BLaER1 (cell line): ENCODE data around the gene CRYBA2.

Source experiments
- H3K27ac ChIP-seq: shearing (Covaris generic); formaldehyde crosslinking; 2 replicates; pipeline ENCODE4 v1.8.1; 2022
- H3K27me3 ChIP-seq: shearing (Covaris generic); formaldehyde crosslinking; 2 replicates; pipeline ENCODE4 v1.8.1; 2022
- H3K36me3 ChIP-seq: shearing (Covaris generic); formaldehyde crosslinking; 2 replicates; pipeline ENCODE4 v1.8.1; 2022
- H3K4me1 ChIP-seq: shearing (Covaris generic); formaldehyde crosslinking; 2 replicates; pipeline ENCODE4 v1.8.1; 2022
- H3K4me2 ChIP-seq: shearing (Covaris generic); formaldehyde crosslinking; 2 replicates; pipeline ENCODE4 v1.8.1; 2022
- H3K4me3 ChIP-seq: shearing (Covaris generic); formaldehyde crosslinking; 2 replicates; pipeline ENCODE4 v1.8.1; 2022
- H3K9ac ChIP-seq: shearing (Covaris generic); formaldehyde crosslinking; 2 replicates; pipeline ENCODE4 v1.8.1; 2022
- H3K9me3 ChIP-seq: shearing (Covaris generic); formaldehyde crosslinking; 2 replicates; pipeline ENCODE4 v1.8.1; 2022
- H4K20me1 ChIP-seq: shearing (Covaris generic); formaldehyde crosslinking; 2 replicates; pipeline ENCODE4 v1.8.1; 2022
- Cebpa-rat ChIP-seq: shearing (Covaris generic); IDR thresholded peaks from 2 replicates; pipeline ENCODE4 v1.8.1; 2022

CRYBA2 gene

GRCh38 chr2:219016721-219017120 lies 23.5 kb upstream of the CRYBA2 start:
- Histone ChIP-seq H3K4me2 (no peak overlapping the region), H3K4me1 (no peaks in the 10 kb centered on the region), H3K27ac (no peak overlapping the region), H3K4me3 (no peak overlapping the region), H3K27me3 (no peaks in the 10 kb centered on the region), H3K9ac (no peak overlapping the region), H4K20me1 (peaks cover 5% of the 10 kb centered on the region; the same call in 1 of the 2 replicates), H3K36me3 (no peaks in the 10 kb centered on the region), H3K9me3 (no peaks in the 10 kb centered on the region)
- no peak for TF ChIP-seq Cebpa-rat

- no peaks in the 10 kb centered on the region for H3K9me3 ChIP-seq
- H3K4me3 ChIP-seq: no peak overlapping the region
- H3K9ac ChIP-seq: no peak overlapping the region
- no peaks in the 10 kb centered on the region for H3K4me1 ChIP-seq
- no peak for TF ChIP-seq Cebpa-rat
- H4K20me1 ChIP-seq: peaks cover 4% of the 10 kb centered on the region; the same call in 1 of the 2 replicates
- peaks cover 10% of the 10 kb centered on the region for H3K27me3 ChIP-seq
- H3K27ac ChIP-seq: no peak overlapping the region
- H3K36me3 ChIP-seq: no peaks in the 10 kb centered on the region
- H3K4me2 ChIP-seq: no peak overlapping the region
Observed at GRCh38 chr2:219010873-219011272, 17.7 kb upstream of the CRYBA2 start.

- H4K20me1 ChIP-seq: peaks cover 11% of the 10 kb centered on the region; the same call in 1 of the 2 replicates
- no peak overlapping the region for H3K4me3 ChIP-seq
- no peak overlapping the region for H3K27ac ChIP-seq
- H3K4me1 ChIP-seq: no peaks in the 10 kb centered on the region
- H3K9me3 ChIP-seq: no peaks in the 10 kb centered on the region
- H3K36me3 ChIP-seq: no peaks in the 10 kb centered on the region
- TF ChIP-seq Cebpa-rat: no peak
- no peak overlapping the region for H3K9ac ChIP-seq
- H3K27me3 ChIP-seq: peaks cover 16% of the 10 kb centered on the region
- H3K4me2 ChIP-seq: no peak overlapping the region
Observed at GRCh38 chr2:219010162-219010756, 17.0 kb upstream of the CRYBA2 start.

- Histone ChIP-seq H3K9me3 (no peaks in the 10 kb centered on the region), H4K20me1 (peaks cover 14% of the 10 kb centered on the region; the same call in 1 of the 2 replicates), H3K36me3 (no peaks in the 10 kb centered on the region), H3K4me2 (no peak overlapping the region), H3K4me1 (no peaks in the 10 kb centered on the region), H3K27ac (no peak overlapping the region), H3K9ac (no peak overlapping the region), H3K27me3 (peaks cover 24% of the 10 kb centered on the region), H3K4me3 (no peak overlapping the region)
- TF ChIP-seq Cebpa-rat: no peak
Observed at GRCh38 chr2:219009294-219009693, 16.1 kb upstream of the CRYBA2 start.

GRCh38 chr2:219003979-219004378 lies 10.8 kb upstream of the CRYBA2 start:
- Histone ChIP-seq H4K20me1 (peaks cover 66% of the 10 kb centered on the region), H3K4me1 (peaks cover 5% of the 10 kb centered on the region; the same call in 1 of the 2 replicates), H3K9ac (no peak overlapping the region), H3K27ac (no peak overlapping the region), H3K36me3 (no peaks in the 10 kb centered on the region), H3K4me3 (no peak overlapping the region), H3K27me3 (peaks cover 77% of the 10 kb centered on the region), H3K9me3 (no peaks in the 10 kb centered on the region), H3K4me2 (no peak overlapping the region)
- no peak for TF ChIP-seq Cebpa-rat

GRCh38 chr2:219003267-219003634 lies 10.0 kb upstream of the CRYBA2 start:
- no peak for TF ChIP-seq Cebpa-rat
- peaks cover 84% of the 10 kb centered on the region for H3K27me3 ChIP-seq
- H3K4me1 ChIP-seq: peaks cover 5% of the 10 kb centered on the region; the same call in 1 of the 2 replicates
- H3K27ac ChIP-seq: no peak overlapping the region
- H3K36me3 ChIP-seq: no peaks in the 10 kb centered on the region
- H4K20me1 ChIP-seq: peaks cover 66% of the 10 kb centered on the region
- no peak overlapping the region for H3K9ac ChIP-seq
- no peak overlapping the region for H3K4me3 ChIP-seq
- no peaks in the 10 kb centered on the region for H3K9me3 ChIP-seq
- no peak overlapping the region for H3K4me2 ChIP-seq

GRCh38 chr2:219002395-219003266 lies 9.4 kb upstream of the CRYBA2 start:
- H3K27me3 ChIP-seq: peaks cover 90% of the 10 kb centered on the region
- H4K20me1 ChIP-seq: peaks cover 66% of the 10 kb centered on the region
- H3K27ac ChIP-seq: no peak overlapping the region
- no peak overlapping the region for H3K4me3 ChIP-seq
- no peaks in the 10 kb centered on the region for H3K36me3 ChIP-seq
- TF ChIP-seq Cebpa-rat: no peak
- H3K4me1 ChIP-seq: peaks cover 5% of the 10 kb centered on the region; the same call in 1 of the 2 replicates
- H3K9ac ChIP-seq: no peak overlapping the region
- H3K4me2 ChIP-seq: no peak overlapping the region
- H3K9me3 ChIP-seq: no peaks in the 10 kb centered on the region

GRCh38 chr2:219001577-219002394 lies 8.6 kb upstream of the CRYBA2 start:
- no peak overlapping the region for H3K27ac ChIP-seq

GRCh38 chr2:219001100-219001576 lies 7.9 kb upstream of the CRYBA2 start:
- TF ChIP-seq Cebpa-rat: no peak

More at GRCh38 chr2:219001577-219002394, 8.6 kb upstream of the CRYBA2 start:
- Histone ChIP-seq H3K4me1 (peaks cover 5% of the 10 kb centered on the region; the same call in 1 of the 2 replicates), H3K9me3 (no peaks in the 10 kb centered on the region), H3K4me3 (no peak overlapping the region), H3K36me3 (no peaks in the 10 kb centered on the region), H3K4me2 (no peak overlapping the region), H3K27me3 (peaks cover 94% of the 10 kb centered on the region), H4K20me1 (peaks cover 66% of the 10 kb centered on the region), H3K9ac (no peak overlapping the region)
- TF ChIP-seq Cebpa-rat: no peak

More at GRCh38 chr2:219001100-219001576, 7.9 kb upstream of the CRYBA2 start:
- Histone ChIP-seq H3K9me3 (no peaks in the 10 kb centered on the region), H3K27ac (no peak overlapping the region), H3K9ac (no peak overlapping the region), H3K36me3 (no peaks in the 10 kb centered on the region), H3K27me3 (peaks cover 98% of the 10 kb centered on the region), H3K4me1 (peaks cover 5% of the 10 kb centered on the region; the same call in 1 of the 2 replicates), H3K4me2 (no peak overlapping the region), H4K20me1 (peaks cover 68% of the 10 kb centered on the region), H3K4me3 (no peak overlapping the region)
